Endometrium (tissue), 2 donors: ENCODE measurements around the gene FOXO1.
"Not testable (repeated sequence)": the region's sequence is repeated elsewhere in the genome, so short reads cannot be mapped to it uniquely, and the experiment has no call there.

Experiments used
- FAIRE-seq: peaks from 2 replicates; lab custom pipeline; 2012; peaks lifted over from hg19 to GRCh38; lab: Jason Lieb, UNC
- donor health status: control.
- donor health status: control.

The FOXO1 gene

DNA sequence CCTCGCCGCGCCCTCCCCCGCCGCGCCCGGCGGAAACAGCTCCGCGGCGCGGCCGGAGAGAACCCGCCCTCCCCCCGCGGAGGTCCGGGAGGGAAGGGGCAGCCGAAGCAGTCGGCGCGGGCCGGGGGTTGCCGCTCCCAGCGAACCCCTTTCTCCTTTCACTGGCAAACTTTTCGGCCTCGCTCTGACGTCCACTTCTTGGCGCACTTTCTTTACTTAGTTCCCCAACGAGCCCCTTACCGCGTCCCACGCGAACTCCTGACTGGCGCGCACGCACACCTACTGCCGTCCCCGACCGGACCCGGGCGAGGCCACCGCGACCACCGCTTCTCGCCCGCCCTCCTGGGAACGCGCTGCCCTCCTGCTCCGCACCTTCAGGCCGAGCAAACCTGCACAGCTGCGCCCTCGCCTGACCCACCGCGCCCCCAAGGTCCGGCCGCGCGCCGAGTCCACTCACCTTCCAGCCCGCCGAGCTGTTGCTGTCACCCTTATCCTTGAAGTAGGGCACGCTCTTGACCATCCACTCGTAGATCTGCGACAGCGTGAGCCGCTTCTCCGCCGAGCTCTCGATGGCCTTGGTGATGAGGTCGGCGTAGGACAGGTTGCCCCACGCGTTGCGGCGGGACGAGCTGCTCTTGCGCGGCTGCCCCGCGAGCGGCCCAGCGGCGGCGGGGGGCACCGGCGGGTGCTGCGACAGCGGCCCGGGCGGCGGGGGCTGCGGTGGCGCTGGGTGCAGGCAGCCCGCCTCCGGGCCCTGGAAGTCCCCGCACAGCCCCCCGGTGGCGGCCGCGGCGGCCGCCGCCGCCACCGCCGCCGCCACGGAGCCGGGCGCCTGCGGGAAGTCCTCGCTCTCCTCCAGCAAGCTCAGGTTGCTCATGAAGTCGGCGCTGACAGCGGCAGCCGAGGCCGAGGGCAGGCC is 1.1 kb downstream of the FOXO1 start:
- FAIRE-seq = no peak

DNA sequence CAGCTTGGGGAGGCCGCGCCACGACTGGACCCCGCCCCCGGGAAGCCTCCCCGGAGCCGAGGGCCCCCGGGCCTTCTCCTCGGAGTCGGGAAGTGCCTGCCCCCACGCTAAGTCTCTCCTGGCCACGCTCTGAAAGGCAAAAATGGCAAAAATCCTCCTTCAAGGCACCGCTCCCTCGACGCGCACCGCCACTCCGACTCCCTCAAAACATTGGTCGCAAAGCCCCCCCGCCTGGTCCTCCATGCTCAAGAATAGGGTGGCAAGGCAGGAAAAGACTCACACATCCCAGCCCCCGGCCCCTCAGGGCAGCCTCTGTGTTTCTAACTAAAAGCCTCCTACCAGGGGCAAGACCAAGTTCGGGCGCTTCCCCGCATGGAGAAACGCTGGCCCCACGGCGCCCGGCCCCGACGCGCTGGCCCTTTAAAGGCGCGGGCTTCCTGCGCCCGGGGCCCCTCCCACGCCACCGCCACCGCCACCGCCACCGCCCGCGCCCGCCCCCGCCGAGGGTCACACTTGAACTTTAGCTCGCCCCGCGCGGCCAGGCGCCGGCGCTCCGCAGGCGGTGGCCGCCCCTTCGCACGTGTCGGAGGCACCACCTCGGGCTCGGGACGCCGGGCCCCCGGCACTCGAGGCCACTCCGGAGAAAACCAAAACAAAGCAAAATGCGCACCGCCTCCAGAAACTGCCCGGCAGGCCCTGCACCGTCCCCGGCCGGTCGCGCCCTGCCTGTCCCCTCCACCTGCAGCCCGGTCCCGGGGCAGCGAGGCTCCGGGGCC is 1.9 kb downstream of the FOXO1 start:
- no peak for FAIRE-seq

- FAIRE-seq = not testable (repeated sequence)
These were observed 2.4 kb downstream of the FOXO1 start for GRCh38 chr13:40664100-40664349.

DNA sequence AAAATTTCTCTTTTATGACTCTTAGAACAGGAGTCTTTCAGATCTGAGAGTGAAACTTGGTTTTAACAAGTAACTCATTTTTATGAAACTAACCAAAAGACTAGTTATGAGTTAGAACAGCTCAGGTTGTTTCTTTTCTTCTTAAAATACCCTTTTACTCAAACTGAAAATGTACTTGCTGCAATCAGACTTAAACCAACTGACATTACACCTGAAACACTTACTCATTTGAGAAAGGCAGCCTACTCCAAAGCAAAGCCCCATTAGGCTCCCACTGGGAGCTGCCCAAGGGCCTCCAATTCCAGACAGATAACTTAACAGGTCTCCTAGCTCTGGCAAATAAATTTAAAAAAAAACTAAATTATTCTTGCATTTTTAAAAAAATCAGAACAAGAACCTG is 3.6 kb downstream of the FOXO1 start:
- no peak for FAIRE-seq

- no peak for FAIRE-seq
These were observed 4.4 kb downstream of the FOXO1 start for GRCh38 chr13:40661875-40662665.

GRCh38 chr13:40660692-40661091 is 5.7 kb downstream of the FOXO1 start:
- no peak for FAIRE-seq

- no peak for FAIRE-seq
These were observed 6.2 kb downstream of the FOXO1 start for GRCh38 chr13:40660141-40660664.

DNA sequence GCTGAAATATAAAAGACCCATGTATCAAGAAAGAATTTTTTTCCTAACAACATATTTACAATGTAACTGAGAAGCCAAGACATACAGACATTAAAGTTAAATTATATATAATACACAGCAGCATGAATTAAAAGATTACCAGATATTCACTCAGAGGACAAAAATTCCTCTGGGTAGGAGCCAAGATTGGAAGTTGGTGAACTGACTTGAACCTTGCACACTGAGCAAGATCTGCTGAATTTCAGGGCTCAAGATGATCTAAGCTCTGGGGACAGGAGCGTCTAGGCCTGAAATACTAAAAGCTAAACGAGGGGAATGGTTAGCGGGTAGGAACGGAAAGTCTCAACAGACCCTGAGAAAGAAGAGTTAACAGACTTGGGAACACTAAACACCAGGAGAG is 8.5 kb downstream of the FOXO1 start:
- FAIRE-seq = peak; percentile 31

- no peak for FAIRE-seq
These were observed 9.1 kb downstream of the FOXO1 start for GRCh38 chr13:40657307-40657706.

DNA sequence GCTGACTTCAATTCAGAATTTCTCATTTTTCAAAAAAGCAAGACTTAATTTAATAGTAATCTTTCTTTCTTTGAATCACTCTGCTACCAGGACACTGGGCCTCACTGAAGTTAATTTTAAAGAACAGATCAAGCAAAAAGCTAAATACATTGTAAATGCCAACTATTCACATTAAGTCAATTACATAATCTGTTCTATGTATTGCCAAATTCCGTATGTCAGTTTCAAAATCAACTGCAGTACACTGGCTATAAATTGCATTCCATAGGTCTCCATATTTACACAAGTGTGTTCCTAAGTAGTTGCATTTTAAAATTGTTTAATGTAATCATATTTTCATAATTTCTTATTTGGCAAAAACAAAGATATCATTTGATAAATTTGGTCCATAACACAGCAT is 10.1 kb downstream of the FOXO1 start:
- FAIRE-seq = peak; percentile 37

- no peak for FAIRE-seq
These were observed 12.7 kb downstream of the FOXO1 start for GRCh38 chr13:40653527-40654318.

GRCh38 chr13:40652588-40652940 is 13.9 kb downstream of the FOXO1 start:
- FAIRE-seq = no peak

DNA sequence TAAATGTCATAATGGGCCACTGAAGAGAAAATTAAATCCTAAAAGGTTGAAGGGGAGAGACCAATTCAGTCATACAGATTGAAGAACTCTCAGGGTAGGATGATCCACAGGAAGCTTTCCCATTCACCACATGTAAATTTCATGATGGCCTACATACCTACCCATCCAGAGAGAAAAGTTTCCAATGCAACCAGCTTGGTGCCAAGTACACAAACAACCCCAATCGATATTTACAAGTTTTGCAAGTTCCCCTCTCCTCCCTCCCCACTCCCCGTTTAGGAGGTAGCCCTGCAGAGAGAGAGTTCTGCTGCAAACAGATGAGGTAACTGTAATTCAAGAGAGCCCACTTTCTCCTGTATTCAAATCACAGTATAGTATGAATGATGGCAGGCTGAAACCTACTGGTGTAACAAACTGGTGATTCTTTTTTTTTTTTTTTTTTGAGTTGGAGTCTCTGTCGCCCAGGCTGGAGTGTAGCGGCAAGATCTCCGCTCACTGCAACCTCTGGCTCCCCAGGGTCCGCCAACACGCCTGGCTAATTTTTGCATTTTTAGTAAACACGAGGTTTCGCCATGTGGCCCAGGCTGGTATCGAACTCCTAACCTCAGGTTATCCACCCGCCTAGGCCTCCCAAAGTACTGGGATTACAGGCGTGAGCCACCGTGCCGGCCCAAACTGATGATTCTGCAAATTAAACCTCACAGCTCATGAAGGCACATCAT is 14.4 kb downstream of the FOXO1 start:
- no peak for FAIRE-seq

- FAIRE-seq = no peak
These were observed 17.6 kb downstream of the FOXO1 start for GRCh38 chr13:40648841-40649240.

GRCh38 chr13:40648040-40648439 is 18.4 kb downstream of the FOXO1 start:
- no peak for FAIRE-seq

- no peak for FAIRE-seq
These were observed 21.4 kb downstream of the FOXO1 start for GRCh38 chr13:40644838-40645604.

GRCh38 chr13:40640845-40641458 is 25.5 kb downstream of the FOXO1 start:
- no peak for FAIRE-seq

GRCh38 chr13:40640202-40640601 is 26.2 kb downstream of the FOXO1 start:
- no peak for FAIRE-seq

DNA sequence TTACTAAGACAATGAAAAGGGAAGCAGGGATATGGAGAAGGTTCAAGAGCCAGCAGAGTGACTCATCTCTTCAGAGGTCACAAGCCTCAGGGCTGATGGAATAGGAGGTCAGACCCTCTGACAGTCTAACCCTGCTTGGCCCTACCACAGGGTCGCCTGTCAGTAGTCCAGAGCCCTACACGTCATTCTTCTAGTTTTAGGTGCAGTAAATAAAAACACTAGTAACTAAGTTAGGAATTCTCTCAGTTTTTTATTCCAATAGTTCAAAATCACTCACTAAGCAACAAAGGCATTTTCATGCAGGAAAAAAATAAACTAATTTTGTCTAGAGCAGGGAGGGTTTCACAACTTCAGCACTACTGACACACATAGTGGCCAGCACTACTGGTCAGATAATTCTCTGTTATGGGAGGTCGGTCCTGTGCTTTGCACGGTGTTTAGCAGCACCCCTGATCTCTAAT is 27.2 kb downstream of the FOXO1 start:
- FAIRE-seq = no peak

DNA sequence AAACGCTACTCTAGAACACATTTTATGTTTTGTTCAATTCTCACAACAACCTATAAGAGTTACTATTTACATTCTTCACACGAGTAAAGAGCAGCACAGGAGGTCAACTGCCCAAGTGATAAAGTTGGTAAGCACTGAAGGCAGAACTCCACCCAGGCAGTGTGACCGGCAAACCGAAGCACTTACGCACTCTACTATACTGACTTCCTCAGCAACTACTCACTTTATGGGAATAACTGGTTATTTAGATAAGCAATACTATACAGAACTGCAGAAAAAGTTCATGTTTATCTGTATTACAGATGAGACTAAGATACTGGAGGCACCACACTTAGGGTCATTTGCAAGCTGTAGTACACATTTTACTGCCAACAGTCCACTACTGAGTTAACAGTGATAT is 28.8 kb downstream of the FOXO1 start:
- FAIRE-seq = no peak
